ENCODE results near the gene WDR38. TPM values are rescaled to one million over a fixed set of nuclear protein-coding genes. Genes with fewer than 3 reads are reported as not detected.
A peak's percentile ranks its signal among the peaks of the same experiment; 100 is the strongest.

Gene WDR38
- total and polyA plus RNA-seq, 9 of the 15 experiments (the other 6 are each of a cell fraction or from before 2014, with no cell fraction given), result not detected

GRCh38 chr9:124861342-124862229 lies 8.3 kb downstream of the WDR38 start, which contains the start of the genes ARPC5L and RPL35 (continued):
- TF ChIP-seq ZNF316 (IDR thresholded peaks at IDR 0.05), result 0 out of 2 replicates have a peak, but pooled peaks have one; percentile 7
- peak; percentile 57; the same call in 1 of the 2 replicates for TF ChIP-seq L3MBTL2 (IDR thresholded peaks at IDR 0.05)
- peak; percentile 19 for TF ChIP-seq HNRNPLL (IDR thresholded peaks at IDR 0.05; ENCODE audit: low read depth, low read length, poor library complexity, severe bottlenecking)
- TF ChIP-seq SAP30 (IDR thresholded peaks at IDR 0.05; ENCODE audit: borderline replicate concordance, insufficient read depth, low read depth, low read length, poor library complexity, severe bottlenecking), result peak; percentile 92
- TF ChIP-seq ZBTB17 (CRISPR knock-in tag; IDR thresholded peaks at IDR 0.05), result 0 out of 2 replicates have a peak, but pooled peaks have one; percentile 14
- no peak for TF ChIP-seq ZNF407 (IDR thresholded peaks at IDR 0.05; ENCODE audit: low read depth)
- peak; percentile 96 for TF ChIP-seq ARID4B (CRISPR knock-in tag; IDR thresholded peaks at IDR 0.05)
- TF ChIP-seq NR2C1 (IDR thresholded peaks at IDR 0.05), result no peak
- peak; percentile 99 for TF ChIP-seq NR2C1 (tag; IDR thresholded peaks at IDR 0.05)
- peak; percentile 99 for TF ChIP-seq RBFOX2 (IDR thresholded peaks at IDR 0.05; ENCODE audit: low read depth, low read length)
- no peak for TF ChIP-seq NFXL1 (CRISPR knock-in tag; IDR thresholded peaks at IDR 0.05)
- peak; percentile 40 for TF ChIP-seq PKNOX1 (IDR thresholded peaks at IDR 0.05)
- TF ChIP-seq RBM25 (IDR thresholded peaks at IDR 0.05; ENCODE audit: low read depth, low read length, severe bottlenecking), result peak; percentile 59

Data from K562 (cell line).